ENCODE measurements around the gene SLC10A1. TPM values are rescaled to one million over a fixed set of nuclear protein-coding genes. Genes with fewer than 3 reads are reported as not detected.

The SLC10A1 gene
- total RNA-seq, 1 experiment from 2014 or later, result not detected

Other genes starting within 250 kb of the SLC10A1 start
- gene CCDC177, start 222.4 kb downstream of the SLC10A1 start, total RNA-seq (2014; rRNA removed; shearing (Covaris generic)), result not detected in 2 replicates
- 2.7 and 3.4 TPM in 2 replicates for gene SUSD6, start 185.6 kb downstream of the SLC10A1 start, total RNA-seq (2014; rRNA removed; shearing (Covaris generic))
- gene SRSF5, start 30.1 kb downstream of the SLC10A1 start, total RNA-seq (2014; rRNA removed; shearing (Covaris generic)), result 83.3 and 86.9 TPM in 2 replicates
- 0.12 TPM in 1 of 2 replicates, not detected in the other for gene SMOC1, start 82.2 kb upstream of the SLC10A1 start, total RNA-seq (2014; rRNA removed; shearing (Covaris generic))